Panc1 (cell line): ENCODE results near the gene MYDGF. TPM values are rescaled to one million over a fixed set of nuclear protein-coding genes. Genes with fewer than 3 reads are reported as not detected.

Experiments
- ATAC-seq: fragments of 200-7000 bp; cut with Tn5 transposase; 2 replicates; pipeline ENCODE4 v1.9.1; 2020; ENCODE audit warnings: mild to moderate bottlenecking, moderate library complexity
- BruUV-seq: library from RNA; stranded (reverse); fragments of 400-500 nt; replicated peaks from 2 replicates; lab custom pipeline; 2021; lab: Mats Ljungman, UMichigan
- CTCF ChIA-PET: fragments of 300-600 bp; sonication (Branson Sonifier 250); formaldehyde crosslinking; loops from one replicate; lab custom pipeline; 2022; ENCODE audit warnings: antibody characterized with exemption; lab: Charles Lee
- POLR2A ChIA-PET: fragments of 300-600 bp; sonication (Branson Sonifier 250); formaldehyde crosslinking; loops from one replicate; lab custom pipeline; 2022; ENCODE audit warnings: antibody characterized with exemption; lab: Charles Lee
- DNase-seq: peaks from one replicate; pipeline ENCODE4 v3.0.0-alpha.2; 2010; ENCODE audit warnings: low read depth, low spot score
- H3K27ac ChIP-seq: 2 replicates; pipeline ENCODE4 v1.5.1; 2011; ENCODE audit warnings: mild to moderate bottlenecking, low read length, inconsistent platforms
- H3K27me3 ChIP-seq: fragments of 200-500 bp; sonication (Bioruptor generic); 2 replicates; pipeline ENCODE4 v1.6.0; 2014; ENCODE audit warnings: low read length, inconsistent platforms; ENCODE audit not compliant: control insufficient read depth, insufficient read depth
- H3K36me3 ChIP-seq: fragments of 200-500 bp; sonication (Bioruptor generic); 2 replicates; pipeline ENCODE4 v1.5.1; 2014; ENCODE audit warnings: inconsistent platforms, mild to moderate bottlenecking, low read length, moderate library complexity; ENCODE audit not compliant: control insufficient read depth, insufficient read depth
- H3K4me1 ChIP-seq: 2 replicates; pipeline ENCODE4 v1.5.1; 2011; ENCODE audit warnings: inconsistent platforms, mild to moderate bottlenecking, low read length, moderate library complexity; ENCODE audit not compliant: control insufficient read depth, insufficient read depth
- H3K4me3 ChIP-seq, 2 experiments: 2 replicates each; pipeline ENCODE4 v1.5.1; 2011 to 2012; ENCODE audit warnings: low read depth in 2 of 2, low read length in 2 of 2, mild to moderate bottlenecking in 2 of 2, inconsistent platforms in 1 of 2, moderate library complexity in 1 of 2
- H3K9me3 ChIP-seq: fragments of 200-500 bp; sonication (Bioruptor generic); 2 replicates; pipeline ENCODE4 v1.5.1; 2014; ENCODE audit warnings: low read depth, mild to moderate bottlenecking, inconsistent platforms, low read length, moderate library complexity; ENCODE audit not compliant: control insufficient read depth, insufficient read depth
- POLR2AphosphoS5 ChIP-seq: IDR thresholded peaks from 2 replicates; pipeline ENCODE4 v1.6.1; 2012; ENCODE audit warnings: mild to moderate bottlenecking, low read depth, low read length, moderate library complexity
- SIN3A ChIP-seq: IDR thresholded peaks from 2 replicates; pipeline ENCODE4 v1.6.1; 2012; ENCODE audit warnings: low read depth, mild to moderate bottlenecking, low read length, moderate library complexity, borderline replicate concordance; ENCODE audit not compliant: insufficient read depth
- TCF7L2 ChIP-seq: IDR thresholded peaks from 2 replicates; pipeline ENCODE4 v1.6.1; 2011; ENCODE audit warnings: mild to moderate bottlenecking, low read depth, low read length, inconsistent platforms
- in situ Hi-C: cut with HindIII; loops from 2 replicates; pipeline ENCODE4 v1.10.0; 2016; ENCODE audit warnings: low sequenced_read_pairs, low pct_unique_long_range_greater_than_20kb
- intact Hi-C: fragments of 100-400 bp; cut with micrococcal nuclease; formaldehyde crosslinking; loops from one replicate; pipeline ENCODE4 v1.10.0; 2022; ENCODE audit not compliant: unreplicated experiment
- total RNA-seq: library from RNA; stranded (reverse); gene quantifications from one replicate; pipeline ENCODE4 v1.2.1, GENCODE V29; 2021; ENCODE audit not compliant: unreplicated experiment
- TF ChIP-seq, protein P1 (sequence below): fragments of 450-650 bp; IDR thresholded peaks from 2 replicates; pipeline ENCODE4 v1.5.1; 2017; ENCODE audit warnings: mild to moderate bottlenecking
- TF ChIP-seq, protein P2 (sequence below), 2 experiments: IDR thresholded peaks; 2 replicates each; pipeline ENCODE4 v1.6.1; 2011 to 2012; ENCODE audit warnings: low read depth in 2 of 2, control low read depth in 1 of 2, low read length in 1 of 2, mild to moderate bottlenecking in 1 of 2, moderate library complexity in 1 of 2; ENCODE audit not compliant: insufficient read depth in 1 of 2

MYDGF gene
- total RNA-seq, 1 experiment from 2014 or later = 78.1 TPM

DNA sequence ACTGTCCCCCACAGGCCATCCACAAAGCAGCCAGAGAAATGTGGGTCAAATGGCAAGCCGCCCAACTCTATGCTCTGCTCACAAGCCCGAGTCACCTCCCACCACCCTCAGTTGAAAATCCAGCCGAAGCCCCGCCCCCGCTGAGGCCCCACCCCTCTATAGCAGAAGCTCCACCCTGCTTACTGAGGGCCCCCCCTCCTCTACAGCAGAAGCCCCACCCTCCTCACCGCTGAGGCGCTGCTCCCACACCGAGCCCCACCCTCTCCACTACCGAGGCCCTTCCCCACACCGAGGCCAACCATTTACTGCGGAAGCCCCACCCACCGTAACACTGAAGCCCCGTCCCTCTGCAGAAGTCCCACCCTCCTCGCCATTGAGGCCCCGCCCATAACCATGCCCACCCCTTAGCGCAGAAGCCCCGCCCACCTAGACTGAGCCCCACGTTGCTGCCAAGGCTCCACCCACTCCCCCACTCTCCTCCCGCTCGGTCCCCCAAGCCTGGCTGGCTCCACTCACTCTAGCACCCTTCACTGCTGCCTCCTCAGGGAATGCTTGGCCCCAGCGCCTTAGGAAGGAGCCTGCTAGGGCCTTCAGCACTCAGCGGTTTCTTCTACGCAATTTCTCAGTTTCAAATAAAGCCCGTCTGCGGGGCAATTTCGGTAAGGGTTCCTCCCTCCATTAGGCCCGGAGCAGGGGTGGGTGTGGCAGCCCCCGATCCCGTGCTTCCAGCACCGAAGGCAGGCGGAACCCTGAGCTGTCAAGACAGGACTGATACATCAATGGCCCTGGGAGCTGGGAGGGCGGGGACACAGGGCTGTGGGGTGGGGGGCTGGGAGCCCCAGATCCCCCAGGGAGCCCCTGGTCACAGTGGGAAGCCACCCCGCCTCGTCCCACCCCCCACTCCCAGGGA, 9.0 kb upstream of the MYDGF start:
- no peak for TF ChIP-seq SIN3A
- no peak for TF ChIP-seq TCF7L2
- TF ChIP-seq, protein P1, sequence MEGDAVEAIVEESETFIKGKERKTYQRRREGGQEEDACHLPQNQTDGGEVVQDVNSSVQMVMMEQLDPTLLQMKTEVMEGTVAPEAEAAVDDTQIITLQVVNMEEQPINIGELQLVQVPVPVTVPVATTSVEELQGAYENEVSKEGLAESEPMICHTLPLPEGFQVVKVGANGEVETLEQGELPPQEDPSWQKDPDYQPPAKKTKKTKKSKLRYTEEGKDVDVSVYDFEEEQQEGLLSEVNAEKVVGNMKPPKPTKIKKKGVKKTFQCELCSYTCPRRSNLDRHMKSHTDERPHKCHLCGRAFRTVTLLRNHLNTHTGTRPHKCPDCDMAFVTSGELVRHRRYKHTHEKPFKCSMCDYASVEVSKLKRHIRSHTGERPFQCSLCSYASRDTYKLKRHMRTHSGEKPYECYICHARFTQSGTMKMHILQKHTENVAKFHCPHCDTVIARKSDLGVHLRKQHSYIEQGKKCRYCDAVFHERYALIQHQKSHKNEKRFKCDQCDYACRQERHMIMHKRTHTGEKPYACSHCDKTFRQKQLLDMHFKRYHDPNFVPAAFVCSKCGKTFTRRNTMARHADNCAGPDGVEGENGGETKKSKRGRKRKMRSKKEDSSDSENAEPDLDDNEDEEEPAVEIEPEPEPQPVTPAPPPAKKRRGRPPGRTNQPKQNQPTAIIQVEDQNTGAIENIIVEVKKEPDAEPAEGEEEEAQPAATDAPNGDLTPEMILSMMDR = no peak
- TF ChIP-seq, protein P2, sequence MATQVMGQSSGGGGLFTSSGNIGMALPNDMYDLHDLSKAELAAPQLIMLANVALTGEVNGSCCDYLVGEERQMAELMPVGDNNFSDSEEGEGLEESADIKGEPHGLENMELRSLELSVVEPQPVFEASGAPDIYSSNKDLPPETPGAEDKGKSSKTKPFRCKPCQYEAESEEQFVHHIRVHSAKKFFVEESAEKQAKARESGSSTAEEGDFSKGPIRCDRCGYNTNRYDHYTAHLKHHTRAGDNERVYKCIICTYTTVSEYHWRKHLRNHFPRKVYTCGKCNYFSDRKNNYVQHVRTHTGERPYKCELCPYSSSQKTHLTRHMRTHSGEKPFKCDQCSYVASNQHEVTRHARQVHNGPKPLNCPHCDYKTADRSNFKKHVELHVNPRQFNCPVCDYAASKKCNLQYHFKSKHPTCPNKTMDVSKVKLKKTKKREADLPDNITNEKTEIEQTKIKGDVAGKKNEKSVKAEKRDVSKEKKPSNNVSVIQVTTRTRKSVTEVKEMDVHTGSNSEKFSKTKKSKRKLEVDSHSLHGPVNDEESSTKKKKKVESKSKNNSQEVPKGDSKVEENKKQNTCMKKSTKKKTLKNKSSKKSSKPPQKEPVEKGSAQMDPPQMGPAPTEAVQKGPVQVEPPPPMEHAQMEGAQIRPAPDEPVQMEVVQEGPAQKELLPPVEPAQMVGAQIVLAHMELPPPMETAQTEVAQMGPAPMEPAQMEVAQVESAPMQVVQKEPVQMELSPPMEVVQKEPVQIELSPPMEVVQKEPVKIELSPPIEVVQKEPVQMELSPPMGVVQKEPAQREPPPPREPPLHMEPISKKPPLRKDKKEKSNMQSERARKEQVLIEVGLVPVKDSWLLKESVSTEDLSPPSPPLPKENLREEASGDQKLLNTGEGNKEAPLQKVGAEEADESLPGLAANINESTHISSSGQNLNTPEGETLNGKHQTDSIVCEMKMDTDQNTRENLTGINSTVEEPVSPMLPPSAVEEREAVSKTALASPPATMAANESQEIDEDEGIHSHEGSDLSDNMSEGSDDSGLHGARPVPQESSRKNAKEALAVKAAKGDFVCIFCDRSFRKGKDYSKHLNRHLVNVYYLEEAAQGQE (IDR thresholded peaks at IDR 0.05; ENCODE audit: insufficient read depth in 1 of 2, low read depth in 2 of 2, low read length in 1 of 2) = no peak
- TF ChIP-seq POLR2AphosphoS5 = no peak
- no peak overlapping the region for H3K27ac ChIP-seq
- ChIA-PET POLR2A (no interaction called here), CTCF (interaction anchor here (0.6 kb wide), 2 partner anchors 58 to 323 kb away, joined by 7 read pairs; no protein-coding TSS in a partner anchor)
- 0 out of 2 replicates have a peak, but pooled peaks cover 2% of the 10 kb centered on the region for H3K36me3 ChIP-seq
- no peak overlapping the region for H3K4me3 ChIP-seq
- no peaks in the 10 kb centered on the region for H3K27me3 ChIP-seq
- DNase-seq (no peak), ATAC-seq (peak; percentile 61)
- intact Hi-C loops = no loop called here
- no peaks in the 10 kb centered on the region for H3K4me1 ChIP-seq
- no TSS peak for BruUV-seq
- H3K9me3 ChIP-seq = no peaks in the 10 kb centered on the region
- in situ Hi-C loops = no loop called here

DNA sequence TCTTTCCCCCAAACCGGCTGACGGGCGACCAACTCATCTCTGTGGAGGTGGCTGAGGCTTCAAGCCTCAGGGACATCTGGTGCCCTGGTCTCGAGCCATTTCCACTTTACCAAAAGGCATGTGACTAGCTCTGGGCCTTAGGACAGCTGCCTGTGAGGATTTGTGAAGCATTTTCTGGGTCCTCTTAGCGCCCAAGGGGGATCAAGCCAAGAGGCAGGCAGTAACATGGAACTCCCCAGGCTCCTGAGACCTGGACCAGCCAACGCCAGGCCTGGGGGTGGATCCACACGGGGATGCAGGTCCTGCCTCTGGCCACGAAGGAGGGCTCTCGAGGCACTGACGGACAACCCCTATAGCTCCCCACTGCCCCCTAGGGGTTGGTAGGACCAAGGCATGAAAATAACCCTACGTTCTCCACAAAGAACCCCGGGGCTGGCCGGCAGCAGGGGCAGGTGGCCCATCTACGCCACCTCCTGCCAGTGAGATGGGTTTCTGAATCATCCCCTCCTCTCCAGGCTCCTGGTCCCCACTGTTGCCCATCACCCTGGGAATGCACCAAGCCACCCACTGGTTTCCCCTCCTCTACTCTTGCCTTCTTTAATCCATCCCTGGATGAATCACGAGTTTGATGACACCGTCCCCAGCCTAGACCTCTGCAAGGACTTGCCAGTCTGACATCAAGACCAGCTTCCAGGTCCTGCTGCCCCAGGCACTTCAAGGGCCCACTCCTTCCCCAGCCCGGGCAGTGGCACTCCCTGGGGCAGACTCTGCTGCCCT, 7.0 kb upstream of the MYDGF start:
- H3K36me3 ChIP-seq = 0 out of 2 replicates have a peak, but pooled peaks cover 2% of the 10 kb centered on the region
- no peak for DNase-seq
- BruUV-seq = no TSS peak
- POLR2A ChIA-PET = no interaction called here
- in situ Hi-C loops (no loop called here), intact Hi-C loops (no loop called here)
- no peak for TF ChIP-seq POLR2AphosphoS5
- no peak for TF ChIP-seq SIN3A
- TF ChIP-seq, protein P1 = peak; percentile 76; the same call in 1 of the 2 replicates
- TF ChIP-seq TCF7L2 = no peak
- TF ChIP-seq, protein P2 (IDR thresholded peaks at IDR 0.05; ENCODE audit: insufficient read depth in 1 of 2, low read depth in 2 of 2, low read length in 1 of 2) = no peak
- no peaks in the 10 kb centered on the region for H3K9me3 ChIP-seq
- H3K4me3 ChIP-seq = no peak overlapping the region
- no peak overlapping the region for H3K27ac ChIP-seq
- CTCF ChIA-PET = no interaction called here
- peak; percentile 33; the same call in 1 of the 2 replicates for ATAC-seq
- H3K27me3 ChIP-seq = no peaks in the 10 kb centered on the region
- H3K4me1 ChIP-seq = no peaks in the 10 kb centered on the region
